GM18907 (cell line): ENCODE results near the gene CFAP410.
"Not testable (repeated sequence)": the region's sequence is repeated elsewhere in the genome, so short reads cannot be mapped to it uniquely, and the experiment has no call there.

Experiments used
- ATAC-seq: cut with Tn5 transposase; IDR thresholded peaks from one replicate; pipeline ENCODE4 v1.9.1; 2021; ENCODE audit warnings: mild to moderate bottlenecking, moderate library complexity; ENCODE audit not compliant: unreplicated experiment

CFAP410 gene

GRCh38 chr21:44319407-44320065 lies 19.7 kb downstream of the CFAP410 start:
- no peak for ATAC-seq

- no peak for ATAC-seq
Measured at GRCh38 chr21:44318489-44319285, 20.5 kb downstream of the CFAP410 start.

GRCh38 chr21:44317871-44318270 lies 21.3 kb downstream of the CFAP410 start:
- no peak for ATAC-seq

GRCh38 chr21:44317241-44317782 lies 21.9 kb downstream of the CFAP410 start:
- no peak for ATAC-seq

- no peak for ATAC-seq
Measured at GRCh38 chr21:44316277-44316900, 22.8 kb downstream of the CFAP410 start.

- ATAC-seq, result no peak
Measured at GRCh38 chr21:44315691-44316203, 23.4 kb downstream of the CFAP410 start.

GRCh38 chr21:44314561-44314960 lies 24.6 kb downstream of the CFAP410 start:
- no peak for ATAC-seq

GRCh38 chr21:44314128-44314527 lies 25.1 kb downstream of the CFAP410 start:
- no peak for ATAC-seq

GRCh38 chr21:44313451-44313850 lies 25.7 kb downstream of the CFAP410 start:
- ATAC-seq, result no peak

GRCh38 chr21:44312716-44313115 lies 26.5 kb downstream of the CFAP410 start:
- no peak for ATAC-seq

- ATAC-seq, result no peak
Measured at GRCh38 chr21:44312089-44312488, 27.1 kb downstream of the CFAP410 start.

- ATAC-seq, result no peak
Measured at GRCh38 chr21:44310628-44311507, 28.3 kb downstream of the CFAP410 start.

- ATAC-seq, result no peak
Measured at GRCh38 chr21:44306936-44307704, 32.1 kb downstream of the CFAP410 start.

GRCh38 chr21:44305691-44306090 lies 33.5 kb downstream of the CFAP410 start:
- ATAC-seq, result no peak

GRCh38 chr21:44304877-44305293 lies 34.3 kb downstream of the CFAP410 start:
- no peak for ATAC-seq

GRCh38 chr21:44304011-44304616 lies 35.1 kb downstream of the CFAP410 start:
- no peak for ATAC-seq

GRCh38 chr21:44303490-44303981 lies 35.7 kb downstream of the CFAP410 start:
- ATAC-seq, result no peak

GRCh38 chr21:44302573-44303401 lies 36.4 kb downstream of the CFAP410 start:
- not testable (repeated sequence) for ATAC-seq
